Right lobe of liver (tissue), 6 donors: ENCODE measurements around the gene IGLL1. TPM values are rescaled to one million over a fixed set of nuclear protein-coding genes. Genes with fewer than 3 reads are reported as not detected.
A peak's percentile ranks its signal among the peaks of the same experiment; 100 is the strongest.

Experiments
- ATAC-seq, 4 donors: fragments of 200-7000 bp; cut with Tn5 transposase; one replicate each; pipeline ENCODE4 v1.9.1; 2020; ENCODE audit warnings: mild to moderate bottlenecking in 4 of 4, moderate library complexity in 4 of 4
- DNase-seq, 3 donors: peaks; one replicate each; pipeline ENCODE4 v3.0.0-alpha.2; 2020
- H3K27ac ChIP-seq, 3 donors: fragments of 200-600 bp; one replicate each; pipeline ENCODE4 v1.8.0; 2022
- H3K27me3 ChIP-seq, 2 donors: fragments of 200-600 bp; one replicate each; pipeline ENCODE4 v1.8.0; 2022
- H3K36me3 ChIP-seq, 4 donors: fragments of 200-600 bp; sonication (generic) in 1 of 4; one replicate each; pipeline versions ENCODE4 v1.5.1 to v1.8.0; 2017 to 2022; ENCODE audit warnings: control low read depth in 1 of 4
- H3K4me1 ChIP-seq, 4 donors: fragments of 200-600 bp; sonication (generic) in 1 of 4; one replicate each; pipeline versions ENCODE4 v1.5.1 to v1.8.0; 2017 to 2022; ENCODE audit warnings: control low read depth in 1 of 4
- H3K4me3 ChIP-seq, 3 donors: fragments of 200-600 bp; one replicate each; pipeline ENCODE4 v1.8.0; 2022
- H3K9me3 ChIP-seq, 4 donors: fragments of 200-600 bp; sonication (generic) in 1 of 4; one replicate each; pipeline versions ENCODE4 v1.5.1 to v1.8.0; 2017 to 2022; ENCODE audit warnings: control low read depth in 1 of 4
- POLR2A ChIP-seq: fragments of 450-650 bp; IDR thresholded peaks from one replicate; pipeline ENCODE4 v1.6.1; 2017; ENCODE audit warnings: antibody characterized with exemption, mild to moderate bottlenecking
- WGBS: methylation state at CpG from one replicate; pipeline ENCODE4 v1.1.6; 2018; ENCODE audit warnings: low coverage, low lambda C conversion rate; ENCODE audit not compliant: insufficient coverage; ENCODE audit errors: missing lambda C conversion rate; 5-methylcytosine and 5-hydroxymethylcytosine counted together
- intact Hi-C, 2 donors: fragments of 100-400 bp; cut with DNase I; formaldehyde crosslinking; loops; one replicate each; pipeline versions ENCODE4 v1.11.2 to v1.14.1; 2022
- total RNA-seq, 6 experiments: library from RNA; depleted of rRNA in 2 of 6; stranded (reverse); fragments of >200 nt in 2 of 6; fragmentation: NEBNext Ultra II Directional in 3 of 6; extraction: Animal tissue kit (Norgen Biotek cat#: 25700) in 3 of 6; gene quantifications; one replicate each; pipeline versions ENCODE4 v1.1.0 to v1.2.4, GENCODE V29; 2016 to 2023
- TF ChIP-seq, protein P1 (sequence below), 4 donors: fragments of 200-600 bp in 3 of 4; fragments of 450-650 bp in 1 of 4; IDR thresholded peaks; one replicate each; pipeline versions ENCODE4 v1.5.1 to v1.8.0; 2016 to 2022; ENCODE audit warnings: antibody characterized with exemption in 4 of 4, mild to moderate bottlenecking in 2 of 4
- donor health status: DM: no; HTN: yes; CAD: no.
- donor health status: DM: no; HTN: no; CAD: no.
- donor health status: DM: no; HTN: no; CAD: no.
- donor health status: DM: no; HTN: yes; CAD: no.
- donor health status: DM: no; HTN: yes; CAD: no.

The IGLL1 gene
- total RNA-seq, 6 experiments from 2014 or later, result not detected

DNA sequence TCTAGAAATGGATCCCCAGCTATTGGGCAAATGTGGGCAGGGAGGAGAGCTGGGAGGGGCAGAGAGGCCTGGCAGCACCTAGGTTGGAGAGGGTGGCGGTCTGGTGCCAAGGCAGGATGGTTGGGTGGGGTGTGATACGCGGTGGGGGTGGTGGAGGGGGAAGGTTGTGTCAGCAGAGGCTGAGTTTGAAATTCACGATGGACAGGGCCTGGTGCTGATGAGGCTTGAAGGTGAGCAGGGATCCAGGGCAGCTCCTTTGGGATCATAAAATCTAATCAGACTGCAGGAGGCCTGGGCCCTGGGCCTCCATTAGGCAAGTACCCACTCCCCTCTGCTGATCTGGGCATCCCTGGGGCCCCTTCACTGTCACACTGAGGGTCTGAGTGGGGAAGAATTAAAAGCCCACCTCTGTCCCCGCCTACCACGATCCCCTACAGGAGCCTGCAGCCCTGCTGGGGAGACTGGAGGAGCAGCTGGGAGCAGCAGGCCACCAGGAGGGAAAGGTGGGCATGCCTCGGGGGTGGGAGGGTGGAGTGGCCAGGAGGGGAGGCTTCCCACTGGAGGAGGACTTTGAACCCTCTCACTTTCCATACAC, 24.0 kb downstream of the IGLL1 start:
- Histone ChIP-seq H3K27me3 (no peaks in the 10 kb centered on the region), H3K27ac (no peak overlapping the region), H3K36me3 (no peaks in the 10 kb centered on the region), H3K4me3 (no peak overlapping the region), H3K4me1 (no peaks in the 10 kb centered on the region), H3K9me3 (no peaks in the 10 kb centered on the region)
- TF ChIP-seq POLR2A, result no peak
- TF ChIP-seq, protein P1, sequence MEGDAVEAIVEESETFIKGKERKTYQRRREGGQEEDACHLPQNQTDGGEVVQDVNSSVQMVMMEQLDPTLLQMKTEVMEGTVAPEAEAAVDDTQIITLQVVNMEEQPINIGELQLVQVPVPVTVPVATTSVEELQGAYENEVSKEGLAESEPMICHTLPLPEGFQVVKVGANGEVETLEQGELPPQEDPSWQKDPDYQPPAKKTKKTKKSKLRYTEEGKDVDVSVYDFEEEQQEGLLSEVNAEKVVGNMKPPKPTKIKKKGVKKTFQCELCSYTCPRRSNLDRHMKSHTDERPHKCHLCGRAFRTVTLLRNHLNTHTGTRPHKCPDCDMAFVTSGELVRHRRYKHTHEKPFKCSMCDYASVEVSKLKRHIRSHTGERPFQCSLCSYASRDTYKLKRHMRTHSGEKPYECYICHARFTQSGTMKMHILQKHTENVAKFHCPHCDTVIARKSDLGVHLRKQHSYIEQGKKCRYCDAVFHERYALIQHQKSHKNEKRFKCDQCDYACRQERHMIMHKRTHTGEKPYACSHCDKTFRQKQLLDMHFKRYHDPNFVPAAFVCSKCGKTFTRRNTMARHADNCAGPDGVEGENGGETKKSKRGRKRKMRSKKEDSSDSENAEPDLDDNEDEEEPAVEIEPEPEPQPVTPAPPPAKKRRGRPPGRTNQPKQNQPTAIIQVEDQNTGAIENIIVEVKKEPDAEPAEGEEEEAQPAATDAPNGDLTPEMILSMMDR (IDR thresholded peaks at IDR 0.05), result no peak
- ATAC-seq, result no peak
- peak in 1 of 3 donors; percentile 25 for DNase-seq
- WGBS, result 71% methylated on average over 7 of the region's 7 CpGs
- intact Hi-C loops, result no loop called here

DNA sequence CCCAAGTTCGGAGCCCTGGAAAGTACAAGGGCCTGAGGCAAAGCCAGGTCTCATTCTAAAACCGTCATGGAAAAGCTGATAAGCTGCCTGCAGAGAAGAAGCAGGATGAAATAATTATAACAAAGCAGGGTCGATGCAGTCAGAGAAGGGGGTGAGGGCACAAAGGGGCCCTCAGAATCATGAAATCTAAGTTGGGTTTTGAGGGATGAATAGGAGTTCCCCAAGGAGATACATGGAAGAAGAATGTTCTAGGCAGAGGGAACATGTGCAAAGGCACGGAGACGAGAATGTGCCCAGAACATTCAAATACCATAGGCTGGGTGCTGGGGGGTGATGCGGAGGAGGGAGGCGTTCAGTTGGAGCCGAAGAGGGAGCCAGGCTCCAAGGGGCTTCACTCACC, 25.0 kb downstream of the IGLL1 start:
- no peak overlapping the region for H3K27ac ChIP-seq
- ATAC-seq (peak in 1 of 4 donors; percentile 14), DNase-seq (no peak)
- no peaks in the 10 kb centered on the region for H3K36me3 ChIP-seq
- WGBS, result 71% methylated on average over 7 of the region's 8 CpGs
- no peaks in the 10 kb centered on the region for H3K9me3 ChIP-seq
- intact Hi-C loops, result no loop called here
- no peak for TF ChIP-seq POLR2A
- TF ChIP-seq, protein P1 (IDR thresholded peaks at IDR 0.05), result no peak
- no peak overlapping the region for H3K4me3 ChIP-seq
- no peaks in the 10 kb centered on the region for H3K4me1 ChIP-seq
- no peaks in the 10 kb centered on the region for H3K27me3 ChIP-seq

DNA sequence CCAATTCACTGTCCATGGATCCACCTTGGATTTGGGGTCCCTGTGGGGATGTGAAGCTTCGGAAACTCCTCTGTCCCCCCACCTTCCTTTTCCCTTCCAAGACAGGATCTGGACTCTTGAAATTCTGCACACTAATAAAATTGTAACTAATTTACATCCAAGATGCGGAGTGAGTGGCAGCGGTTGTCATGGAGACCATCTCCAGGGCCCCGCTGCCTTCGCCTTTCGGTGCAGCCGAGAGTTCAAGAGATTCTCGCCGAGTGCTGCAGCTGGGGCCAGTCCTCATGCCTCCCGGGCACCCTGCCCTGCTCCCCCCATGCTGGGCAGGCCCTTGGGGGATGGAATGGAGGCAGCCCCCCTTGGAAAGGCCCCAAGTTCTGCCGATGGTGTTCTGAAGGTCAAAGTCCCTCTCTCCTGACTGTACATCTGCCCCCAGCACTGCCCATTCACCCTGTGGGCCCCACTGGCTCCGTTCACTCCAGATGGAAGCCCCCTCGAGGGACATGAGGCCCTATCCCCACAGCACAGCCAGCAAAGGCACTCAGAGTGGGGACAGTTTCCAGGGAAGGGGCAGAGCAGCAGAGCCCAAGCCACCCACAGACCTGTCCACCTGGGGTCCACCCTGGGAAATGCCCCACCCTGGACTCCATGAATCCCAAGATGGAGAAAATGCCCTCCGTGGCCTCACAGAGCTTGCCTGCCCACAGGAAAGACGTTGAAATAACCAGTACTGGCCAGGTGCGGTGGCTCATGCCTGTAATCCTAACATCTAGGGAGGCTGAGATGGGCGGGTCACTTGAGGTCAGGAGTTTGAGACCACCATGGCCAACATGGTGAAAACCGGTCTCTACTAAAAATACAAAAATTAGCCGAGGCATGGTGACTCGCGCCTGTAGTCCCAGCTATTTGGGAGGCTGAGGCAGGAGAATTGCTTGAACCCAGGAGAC, 25.9 kb downstream of the IGLL1 start:
- ATAC-seq (no peak), DNase-seq (no peak)
- 95% methylated on average over 4 of the region's 21 CpGs for WGBS
- intact Hi-C loops, result no loop called here
- no peak overlapping the region for H3K27ac ChIP-seq
- H3K4me1 ChIP-seq, result no peaks in the 10 kb centered on the region
- H3K9me3 ChIP-seq, result no peaks in the 10 kb centered on the region
- no peaks in the 10 kb centered on the region for H3K27me3 ChIP-seq
- TF ChIP-seq, protein P1 (IDR thresholded peaks at IDR 0.05), result no peak
- TF ChIP-seq POLR2A, result no peak
- H3K36me3 ChIP-seq, result no peaks in the 10 kb centered on the region
- H3K4me3 ChIP-seq, result no peak overlapping the region

DNA sequence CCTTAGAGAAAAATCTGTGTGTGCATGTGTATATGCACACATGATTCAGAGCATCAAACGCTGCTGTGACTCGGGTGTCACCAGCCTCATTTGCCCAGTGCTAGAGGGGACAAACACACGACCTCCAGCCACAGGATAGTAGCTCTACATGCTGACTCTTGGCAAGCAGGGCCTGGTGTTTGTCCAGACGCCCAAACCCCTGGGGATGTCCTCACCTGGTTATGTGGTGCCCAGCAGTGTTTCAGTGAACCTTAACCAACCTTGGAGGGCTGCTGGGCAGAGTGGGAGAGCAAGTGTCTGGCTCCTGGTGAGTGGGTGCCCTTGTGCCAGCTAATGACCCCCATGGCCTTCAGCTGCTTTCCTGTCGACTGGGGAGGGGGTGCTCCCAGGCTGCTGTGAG, 26.7 kb downstream of the IGLL1 start:
- no peaks in the 10 kb centered on the region for H3K4me1 ChIP-seq
- H3K4me3 ChIP-seq, result no peak overlapping the region
- TF ChIP-seq, protein P1 (IDR thresholded peaks at IDR 0.05), result no peak
- no peak for TF ChIP-seq POLR2A
- H3K36me3 ChIP-seq, result no peaks in the 10 kb centered on the region
- DNase-seq (no peak), ATAC-seq (no peak)
- intact Hi-C loops, result no loop called here
- 65% methylated on average over 3 of the region's 5 CpGs for WGBS
- no peaks in the 10 kb centered on the region for H3K9me3 ChIP-seq
- H3K27ac ChIP-seq, result no peak overlapping the region
- no peaks in the 10 kb centered on the region for H3K27me3 ChIP-seq
